Epithelial cell of esophagus (primary cell): ENCODE measurements around the gene PLBD2.

Source experiments
- DNase-seq: peaks from one replicate; pipeline ENCODE4 v3.0.0; 2010; ENCODE audit warnings: low read depth
- H3K4me3 ChIP-seq: 2 replicates; pipeline ENCODE4 v1.5.1; 2011; ENCODE audit warnings: mild to moderate bottlenecking, low read length, control low read depth
- CTCF ChIP-seq: IDR thresholded peaks from 2 replicates; pipeline ENCODE4 v1.5.1; 2011; ENCODE audit warnings: low read depth, mild to moderate bottlenecking, low read length, control low read depth, inconsistent platforms; ENCODE audit not compliant: insufficient read depth; ENCODE audit errors: missing control alignments

PLBD2 gene

GRCh38 chr12:113328368-113328889 is 30.0 kb upstream of the PLBD2 start:
- no peak for DNase-seq
- no peak overlapping the region for H3K4me3 ChIP-seq
- no peak for TF ChIP-seq CTCF

GRCh38 chr12:113329022-113329790 is 29.2 kb upstream of the PLBD2 start:
- no peak for TF ChIP-seq CTCF
- DNase-seq: no peak
- no peak overlapping the region for H3K4me3 ChIP-seq

- no peak overlapping the region for H3K4me3 ChIP-seq
- no peak for TF ChIP-seq CTCF
- DNase-seq: no peak
Measured at GRCh38 chr12:113329791-113330417, 28.5 kb upstream of the PLBD2 start.

- no peak overlapping the region for H3K4me3 ChIP-seq
- no peak for DNase-seq
- TF ChIP-seq CTCF: no peak
Measured at GRCh38 chr12:113330505-113330904, 27.9 kb upstream of the PLBD2 start.

GRCh38 chr12:113332688-113333417 is 25.5 kb upstream of the PLBD2 start:
- TF ChIP-seq CTCF: no peak
- no peak overlapping the region for H3K4me3 ChIP-seq
- no peak for DNase-seq

GRCh38 chr12:113333418-113333750 is 25.0 kb upstream of the PLBD2 start:
- DNase-seq: no peak
- TF ChIP-seq CTCF: no peak
- H3K4me3 ChIP-seq: no peak overlapping the region
